GM23248 (cell line): ENCODE results near the gene MROH7. TPM values are rescaled to one million over a fixed set of nuclear protein-coding genes. Genes with fewer than 3 reads are reported as not detected.

Source experiments
- DNase-seq: peaks from one replicate; pipeline ENCODE4 v3.0.0-alpha.2; 2015
- H2AFZ ChIP-seq: fragments of 200-600 bp; sonication (generic); 2 replicates; pipeline ENCODE4 v1.6.1; 2016; ENCODE audit warnings: antibody characterized with exemption
- H3F3A ChIP-seq: fragments of 200-600 bp; sonication (generic); 2 replicates; pipeline ENCODE4 v1.6.1; 2016; ENCODE audit warnings: mild to moderate bottlenecking, antibody characterized with exemption, mixed run types; ENCODE audit not compliant: insufficient read depth
- H3K27ac ChIP-seq: fragments of 200-600 bp; sonication (generic); 2 replicates; pipeline ENCODE4 v1.5.1; 2016; ENCODE audit warnings: mild to moderate bottlenecking
- H3K27me3 ChIP-seq: fragments of 200-600 bp; sonication (generic); replicated peaks from 2 replicates; pipeline ENCODE4 v1.6.1; 2016; ENCODE audit warnings: mild to moderate bottlenecking; ENCODE audit not compliant: insufficient read depth
- H3K36me3 ChIP-seq: fragments of 200-600 bp; sonication (generic); 2 replicates; pipeline ENCODE4 v1.6.1; 2016; ENCODE audit warnings: low read depth, mild to moderate bottlenecking
- H3K4me1 ChIP-seq: fragments of 200-600 bp; sonication (generic); 2 replicates; pipeline ENCODE4 v1.6.1; 2016; ENCODE audit warnings: mild to moderate bottlenecking; ENCODE audit not compliant: insufficient read depth
- H3K4me2 ChIP-seq: fragments of 200-600 bp; sonication (generic); one replicate; pipeline ENCODE4 v1.6.1; 2016; ENCODE audit warnings: mild to moderate bottlenecking; ENCODE audit not compliant: unreplicated experiment
- H3K4me3 ChIP-seq: fragments of 200-600 bp; sonication (generic); 2 replicates; pipeline ENCODE4 v1.5.1; 2016; ENCODE audit warnings: mild to moderate bottlenecking
- H3K79me2 ChIP-seq: fragments of 200-600 bp; sonication (generic); 2 replicates; pipeline ENCODE4 v1.6.1; 2016; ENCODE audit warnings: mild to moderate bottlenecking; ENCODE audit not compliant: insufficient read depth
- H3K9ac ChIP-seq: fragments of 200-600 bp; sonication (generic); 2 replicates; pipeline ENCODE4 v1.6.1; 2016; ENCODE audit warnings: mild to moderate bottlenecking
- H3K9me2 ChIP-seq: fragments of 200-600 bp; sonication (generic); 2 replicates; pipeline ENCODE4 v1.6.1; 2016; ENCODE audit warnings: mixed run types, mild to moderate bottlenecking, moderate library complexity; ENCODE audit not compliant: insufficient read depth
- H3K9me3 ChIP-seq: fragments of 200-600 bp; sonication (generic); one replicate; pipeline ENCODE4 v1.6.1; 2017; ENCODE audit warnings: low read depth
- H4K20me1 ChIP-seq: fragments of 200-600 bp; sonication (generic); 2 replicates; pipeline ENCODE4 v1.6.0; 2016; ENCODE audit not compliant: insufficient read depth
- EZH2 ChIP-seq: fragments of 200-600 bp; sonication (generic); IDR thresholded peaks from 2 replicates; pipeline ENCODE4 v1.6.1; 2018; ENCODE audit warnings: antibody characterized with exemption, mild to moderate bottlenecking; ENCODE audit not compliant: insufficient read depth, poor library complexity, severe bottlenecking
- EZH2phosphoT487 ChIP-seq: fragments of 200-600 bp; sonication (generic); IDR thresholded peaks from 2 replicates; pipeline ENCODE4 v1.6.1; 2018; ENCODE audit warnings: antibody characterized with exemption, moderate library complexity, mild to moderate bottlenecking, low read depth; ENCODE audit not compliant: insufficient read depth
- WGBS, 2 experiments: methylation state at CpG; one replicate each; pipeline ENCODE4 v1.1.6; 2015 to 2017; ENCODE audit warnings: low lambda C conversion rate in 2 of 2, low coverage in 1 of 2; ENCODE audit errors: missing lambda C conversion rate in 2 of 2; 5-methylcytosine and 5-hydroxymethylcytosine counted together
- in situ Hi-C: fragments of 300-500 bp; cut with MboI; formaldehyde crosslinking; loops from 2 replicates; pipeline ENCODE4 v1.15.0; 2020
- polyA plus RNA-seq: library from polyadenylated mRNA; unstranded; fragments of >200 nt; fragmentation: Nextera tagmentation; extraction: Ambion mirVana; gene quantifications from 2 replicates; pipeline ENCODE4 v1.2.1, GENCODE V29; 2016
- total RNA-seq: library from RNA; depleted of rRNA; stranded (reverse); fragments of >200 nt; shearing (Covaris generic); gene quantifications from 2 replicates; pipeline ENCODE4 v1.2.3, GENCODE V29; 2014

Gene MROH7
- total and polyA plus RNA-seq, 2 experiments from 2014 or later = 0.13 to 0.65 TPM

GRCh38 chr1:54666333-54666732 is 24.7 kb downstream of the MROH7 start:
- no peak for TF ChIP-seq EZH2
- no peak for TF ChIP-seq EZH2phosphoT487
- Histone ChIP-seq H3F3A (no peaks in the 10 kb centered on the region), H3K4me1 (no peaks in the 10 kb centered on the region), H2AFZ (no peak overlapping the region), H3K27ac (no peak overlapping the region), H3K9ac (no peak overlapping the region), H3K36me3 (no peaks in the 10 kb centered on the region), H3K9me2 (no peaks in the 10 kb centered on the region), H3K9me3 (no peaks in the 10 kb centered on the region), H3K79me2 (no peaks in the 10 kb centered on the region), H3K27me3 (no peaks in the 10 kb centered on the region), H4K20me1 (no peaks in the 10 kb centered on the region), H3K4me3 (no peak overlapping the region), H3K4me2 (no peak overlapping the region)
- in situ Hi-C loops = no loop called here
- WGBS, 2 experiments = 69 to 72% methylated on average over 6 of the region's 6 CpGs
- DNase-seq = no peak

DNA sequence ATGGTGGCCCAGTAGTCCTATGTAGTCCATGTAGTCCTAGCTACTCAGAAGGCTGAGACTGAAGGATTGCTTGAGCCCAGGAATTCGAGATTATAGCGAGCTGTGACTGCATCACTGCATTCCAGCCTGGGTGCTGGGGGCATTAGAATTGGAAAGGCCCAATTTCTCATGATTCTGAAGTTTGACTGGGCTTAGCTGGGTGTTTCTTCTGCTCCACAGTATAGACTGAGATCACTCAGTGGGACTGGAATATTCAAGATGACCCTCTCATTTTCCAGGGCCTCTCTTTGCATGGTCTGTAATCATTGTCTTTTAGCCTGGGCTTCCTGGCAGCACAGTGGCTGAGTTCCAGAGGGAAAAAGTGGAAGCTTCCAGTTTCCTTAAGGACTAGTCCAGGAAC is 26.2 kb downstream of the MROH7 start:
- Histone ChIP-seq H3K9ac (no peak overlapping the region), H3K79me2 (no peaks in the 10 kb centered on the region), H3K27me3 (no peaks in the 10 kb centered on the region), H2AFZ (no peak overlapping the region), H3K27ac (no peak overlapping the region), H3K4me3 (no peak overlapping the region), H3K9me3 (no peaks in the 10 kb centered on the region), H3F3A (no peaks in the 10 kb centered on the region), H3K4me1 (no peaks in the 10 kb centered on the region), H3K9me2 (no peaks in the 10 kb centered on the region), H4K20me1 (no peaks in the 10 kb centered on the region), H3K4me2 (no peak overlapping the region), H3K36me3 (no peaks in the 10 kb centered on the region)
- no peak for DNase-seq
- TF ChIP-seq EZH2phosphoT487 = no peak
- TF ChIP-seq EZH2 = no peak
- WGBS, 2 experiments = 68 to 74% methylated on average over 2 of the region's 2 CpGs
- in situ Hi-C loops = no loop called here

DNA sequence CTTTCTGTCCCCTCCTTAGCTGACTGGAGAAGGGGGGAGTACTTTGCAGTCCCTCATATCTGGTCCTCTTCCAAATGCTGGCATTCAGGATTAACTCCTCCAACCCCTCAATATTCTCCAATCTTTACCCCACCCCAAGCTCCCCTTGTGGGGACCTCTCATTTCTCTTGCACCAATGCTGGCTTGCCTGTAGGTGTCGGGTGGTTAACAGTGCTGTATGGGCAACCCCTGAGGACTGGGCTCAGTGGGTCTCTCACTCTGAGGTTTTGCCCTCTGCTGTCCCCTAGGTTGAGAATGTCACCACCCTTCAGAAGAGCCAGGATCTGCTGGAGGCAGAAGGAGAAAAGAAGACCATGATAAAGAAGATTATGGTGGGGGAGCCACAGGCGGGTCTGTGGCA is 27.0 kb downstream of the MROH7 start:
- TF ChIP-seq EZH2phosphoT487 (no peak), EZH2 (no peak)
- Histone ChIP-seq H3K9me3 (no peaks in the 10 kb centered on the region), H2AFZ (no peak overlapping the region), H3K9ac (no peak overlapping the region), H3K4me3 (no peak overlapping the region), H3K27ac (no peak overlapping the region), H3K9me2 (no peaks in the 10 kb centered on the region), H3F3A (no peaks in the 10 kb centered on the region), H3K4me1 (no peaks in the 10 kb centered on the region), H3K79me2 (no peaks in the 10 kb centered on the region), H3K36me3 (no peaks in the 10 kb centered on the region), H3K4me2 (no peak overlapping the region), H3K27me3 (no peaks in the 10 kb centered on the region), H4K20me1 (no peaks in the 10 kb centered on the region)
- 50 to 72% methylated on average over 1 to 2 of the region's 2 CpGs for WGBS, 2 experiments
- DNase-seq = no peak
- in situ Hi-C loops = no loop called here

- H3K4me2 ChIP-seq = no peak overlapping the region
- no peak for TF ChIP-seq EZH2phosphoT487
- TF ChIP-seq EZH2 = no peak
- no peaks in the 10 kb centered on the region for H3K4me1 ChIP-seq
- H3K9ac ChIP-seq = no peak overlapping the region
- WGBS, 2 experiments = 41 to 46% methylated on average over 6 of the region's 6 CpGs
- no peak overlapping the region for H3K4me3 ChIP-seq
- H3K79me2 ChIP-seq = no peaks in the 10 kb centered on the region
- H3F3A ChIP-seq = no peaks in the 10 kb centered on the region
- H4K20me1 ChIP-seq = no peaks in the 10 kb centered on the region
- no peak overlapping the region for H2AFZ ChIP-seq
- peak; percentile 70 for DNase-seq
- H3K9me2 ChIP-seq = no peaks in the 10 kb centered on the region
- H3K27me3 ChIP-seq = no peaks in the 10 kb centered on the region
- no peaks in the 10 kb centered on the region for H3K9me3 ChIP-seq
- in situ Hi-C loops = no loop called here
- H3K27ac ChIP-seq = no peak overlapping the region
- no peaks in the 10 kb centered on the region for H3K36me3 ChIP-seq
Measured at GRCh38 chr1:54671985-54672608, 30.5 kb downstream of the MROH7 start.
